ENCODE data around the gene GPR39.

GPR39 gene

DNA sequence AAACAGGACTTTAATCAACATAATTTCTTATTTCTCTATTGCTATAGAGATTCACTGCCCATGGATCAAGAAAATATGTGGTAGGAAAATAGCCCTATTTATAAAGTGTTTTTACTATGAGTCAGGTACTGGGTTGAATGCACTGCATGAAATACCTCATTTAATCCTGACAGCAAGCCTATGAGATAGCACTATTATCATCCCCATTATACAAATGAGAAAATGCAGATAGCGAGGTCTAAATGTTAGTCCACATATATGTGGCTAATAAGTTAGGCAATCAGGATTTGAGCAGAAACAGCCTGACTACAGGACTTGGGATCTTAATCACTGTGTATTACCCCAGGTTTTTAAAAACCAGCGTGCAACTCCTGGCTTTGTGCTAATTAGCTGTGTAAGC is 261.9 kb downstream of the GPR39 start:
- TF ChIP-seq, protein P1, sequence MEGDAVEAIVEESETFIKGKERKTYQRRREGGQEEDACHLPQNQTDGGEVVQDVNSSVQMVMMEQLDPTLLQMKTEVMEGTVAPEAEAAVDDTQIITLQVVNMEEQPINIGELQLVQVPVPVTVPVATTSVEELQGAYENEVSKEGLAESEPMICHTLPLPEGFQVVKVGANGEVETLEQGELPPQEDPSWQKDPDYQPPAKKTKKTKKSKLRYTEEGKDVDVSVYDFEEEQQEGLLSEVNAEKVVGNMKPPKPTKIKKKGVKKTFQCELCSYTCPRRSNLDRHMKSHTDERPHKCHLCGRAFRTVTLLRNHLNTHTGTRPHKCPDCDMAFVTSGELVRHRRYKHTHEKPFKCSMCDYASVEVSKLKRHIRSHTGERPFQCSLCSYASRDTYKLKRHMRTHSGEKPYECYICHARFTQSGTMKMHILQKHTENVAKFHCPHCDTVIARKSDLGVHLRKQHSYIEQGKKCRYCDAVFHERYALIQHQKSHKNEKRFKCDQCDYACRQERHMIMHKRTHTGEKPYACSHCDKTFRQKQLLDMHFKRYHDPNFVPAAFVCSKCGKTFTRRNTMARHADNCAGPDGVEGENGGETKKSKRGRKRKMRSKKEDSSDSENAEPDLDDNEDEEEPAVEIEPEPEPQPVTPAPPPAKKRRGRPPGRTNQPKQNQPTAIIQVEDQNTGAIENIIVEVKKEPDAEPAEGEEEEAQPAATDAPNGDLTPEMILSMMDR (IDR thresholded peaks at IDR 0.05; ENCODE audit: low read depth, low read length, missing control alignments): no peak
- H3K4me3 ChIP-seq (ENCODE audit: low read depth, low read length): no peak overlapping the region
- in situ Hi-C loops (cut with HindIII; ENCODE audit: low sequenced_read_pairs): no loop called here
- DNase-seq (ENCODE audit: low read depth): no peak

DNA sequence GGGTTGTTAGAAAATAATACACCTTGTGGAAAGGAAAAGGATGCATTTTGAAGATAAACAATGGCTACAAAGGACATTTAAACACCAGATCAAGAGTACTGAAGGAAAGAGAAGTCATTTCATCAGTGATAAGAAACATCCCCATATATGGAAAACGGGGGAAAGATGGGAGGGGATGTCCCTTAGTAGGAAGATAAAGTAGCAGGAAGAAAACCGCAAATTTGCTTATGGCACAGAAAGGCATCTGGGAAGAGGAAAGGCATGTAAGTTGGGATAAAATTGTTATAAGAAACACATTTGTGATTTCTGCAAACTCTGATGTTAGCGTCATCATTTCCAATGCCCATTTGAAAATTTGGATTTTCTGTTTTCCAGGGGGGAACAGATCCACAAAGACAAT is 263.9 kb downstream of the GPR39 start:
- H3K4me3 ChIP-seq (ENCODE audit: low read depth, low read length): no peak overlapping the region
- TF ChIP-seq, protein P1 (IDR thresholded peaks at IDR 0.05; ENCODE audit: low read depth, low read length, missing control alignments): no peak
- no peak for DNase-seq (ENCODE audit: low read depth)
- in situ Hi-C loops (cut with HindIII; ENCODE audit: low sequenced_read_pairs): no loop called here

DNA sequence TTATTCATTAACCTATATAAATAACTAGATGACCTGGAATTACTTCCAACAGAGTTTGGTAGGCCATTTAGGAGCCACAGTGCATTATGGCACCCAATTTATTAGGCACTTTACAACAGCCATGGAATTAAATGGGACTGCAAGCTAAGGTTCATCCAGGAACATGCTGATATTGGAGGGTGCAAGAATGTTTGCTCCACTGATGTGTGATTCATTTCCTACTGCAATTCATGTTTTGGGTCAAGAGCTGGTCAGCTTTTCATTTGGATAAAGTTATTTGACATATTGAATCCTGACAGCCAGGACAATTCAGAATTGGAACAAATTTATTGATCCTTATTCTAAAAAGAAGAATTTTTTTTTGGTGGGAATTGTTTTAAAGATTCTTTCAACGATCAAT is 265.2 kb downstream of the GPR39 start:
- TF ChIP-seq, protein P1 (IDR thresholded peaks at IDR 0.05; ENCODE audit: low read depth, low read length, missing control alignments): no peak
- in situ Hi-C loops (cut with HindIII; ENCODE audit: low sequenced_read_pairs): no loop called here

DNA sequence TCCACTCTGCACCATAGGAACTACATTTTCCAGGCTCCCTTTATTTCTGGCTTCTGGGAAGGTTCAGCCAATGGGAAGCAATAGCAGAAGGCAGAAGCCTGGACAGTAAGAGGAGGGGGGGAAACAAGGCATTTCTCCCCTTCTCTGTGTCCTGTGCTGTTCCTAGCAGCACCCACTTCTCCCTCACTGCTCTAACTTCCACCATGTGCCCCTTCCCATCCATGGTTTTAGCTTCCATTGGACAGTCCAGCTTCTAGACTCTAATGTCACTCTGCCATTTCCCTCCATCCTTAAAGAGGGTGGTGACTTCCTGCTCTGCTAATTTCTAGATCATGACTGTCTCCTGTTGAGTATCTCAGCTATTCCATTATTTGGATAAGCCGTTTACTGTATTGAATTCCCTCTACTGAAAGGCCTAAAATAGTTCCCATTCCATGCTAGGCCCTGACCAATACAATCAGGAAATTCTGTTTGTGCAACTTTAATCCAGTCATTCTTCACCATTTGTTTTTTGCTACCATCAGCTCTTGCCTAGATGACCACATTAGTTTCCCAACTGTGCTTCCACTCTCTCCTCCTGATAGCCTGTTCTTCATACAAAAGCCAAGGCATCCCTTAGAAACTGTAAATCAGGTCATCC is 274.2 kb downstream of the GPR39 start:
- DNase-seq (ENCODE audit: low read depth): no peak
- in situ Hi-C loops (cut with HindIII; ENCODE audit: low sequenced_read_pairs): no loop called here
- H3K4me3 ChIP-seq (ENCODE audit: low read depth, low read length): no peak overlapping the region
- TF ChIP-seq, protein P1 (IDR thresholded peaks at IDR 0.05; ENCODE audit: low read depth, low read length, missing control alignments): no peak

More for the DNA sequence above, 265.2 kb downstream of the GPR39 start:
- DNase-seq (ENCODE audit: low read depth): no peak
- H3K4me3 ChIP-seq (ENCODE audit: low read depth, low read length): no peak overlapping the region

DNA sequence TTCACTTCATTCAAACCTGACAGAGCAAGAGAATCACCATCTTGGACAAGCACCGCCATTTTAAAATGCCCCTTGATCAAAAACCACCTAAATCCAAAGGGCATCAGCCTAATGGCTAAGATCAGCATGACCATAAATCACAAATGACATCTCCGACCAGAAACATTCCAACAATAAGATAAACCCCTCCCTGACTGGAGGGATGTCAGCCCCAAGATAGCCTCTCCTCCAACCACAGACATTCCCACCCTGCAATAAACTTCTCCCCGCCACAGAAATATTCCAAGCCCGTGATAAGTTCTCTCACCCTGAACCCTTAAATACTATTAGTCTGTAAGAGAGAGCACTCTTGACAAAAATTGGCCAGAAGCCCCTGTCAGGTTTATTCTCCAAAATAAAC is 275.0 kb downstream of the GPR39 start:
- in situ Hi-C loops (cut with HindIII; ENCODE audit: low sequenced_read_pairs): no loop called here
- TF ChIP-seq, protein P1 (IDR thresholded peaks at IDR 0.05; ENCODE audit: low read depth, low read length, missing control alignments): no peak
- no peak overlapping the region for H3K4me3 ChIP-seq (ENCODE audit: low read depth, low read length)
- no peak for DNase-seq (ENCODE audit: low read depth)

DNA sequence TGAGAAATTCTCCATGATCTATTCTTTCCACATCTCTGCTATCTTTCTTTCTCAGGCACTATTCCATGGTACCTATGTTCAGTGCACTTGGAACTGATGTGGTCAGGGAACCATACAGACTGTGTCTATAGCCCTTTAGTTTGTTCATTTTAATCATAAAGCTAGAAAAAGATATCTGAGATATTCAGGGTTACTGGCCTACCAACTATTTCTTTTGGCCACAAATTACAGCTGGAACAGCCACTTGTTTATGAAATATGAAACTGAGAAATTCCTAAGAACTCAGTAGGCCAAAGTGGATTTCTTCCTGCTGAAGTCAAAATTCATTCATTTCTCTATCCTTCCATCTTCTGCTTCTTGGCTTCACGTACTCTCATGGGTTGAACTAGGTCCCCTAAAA is 276.2 kb downstream of the GPR39 start:
- TF ChIP-seq, protein P1 (IDR thresholded peaks at IDR 0.05; ENCODE audit: low read depth, low read length, missing control alignments): no peak
- H3K4me3 ChIP-seq (ENCODE audit: low read depth, low read length): no peak overlapping the region
- no peak for DNase-seq (ENCODE audit: low read depth)
- in situ Hi-C loops (cut with HindIII; ENCODE audit: low sequenced_read_pairs): no loop called here

All from astrocyte of the cerebellum (primary cell).